IPS-NIHi11 (cell line): ENCODE results near the gene OTUD3.

Experiments
- DNase-seq: peaks from one replicate; pipeline ENCODE4 v3.0.0; 2012; ENCODE audit warnings: mixed read lengths, low spot score

The OTUD3 gene

GRCh38 chr1:19954059-19954458 is 71.9 kb downstream of the OTUD3 start:
- DNase-seq = no peak

- DNase-seq = no peak
These were observed 73.5 kb downstream of the OTUD3 start for GRCh38 chr1:19955534-19956170.

GRCh38 chr1:19957779-19958178 is 75.6 kb downstream of the OTUD3 start:
- DNase-seq = peak; percentile 37

- no peak for DNase-seq
These were observed 78.4 kb downstream of the OTUD3 start for GRCh38 chr1:19960591-19960990.
